NCI-H2227 treated with DMSO at 0.1 percent for 48 hours (cell line): Measurements from ENCODE around the gene MFSD6L.

Experiments used
- DNase-seq: peaks from one replicate; lab custom pipeline; 2025; lab: John Stamatoyannopoulos, UW

Gene MFSD6L

DNA sequence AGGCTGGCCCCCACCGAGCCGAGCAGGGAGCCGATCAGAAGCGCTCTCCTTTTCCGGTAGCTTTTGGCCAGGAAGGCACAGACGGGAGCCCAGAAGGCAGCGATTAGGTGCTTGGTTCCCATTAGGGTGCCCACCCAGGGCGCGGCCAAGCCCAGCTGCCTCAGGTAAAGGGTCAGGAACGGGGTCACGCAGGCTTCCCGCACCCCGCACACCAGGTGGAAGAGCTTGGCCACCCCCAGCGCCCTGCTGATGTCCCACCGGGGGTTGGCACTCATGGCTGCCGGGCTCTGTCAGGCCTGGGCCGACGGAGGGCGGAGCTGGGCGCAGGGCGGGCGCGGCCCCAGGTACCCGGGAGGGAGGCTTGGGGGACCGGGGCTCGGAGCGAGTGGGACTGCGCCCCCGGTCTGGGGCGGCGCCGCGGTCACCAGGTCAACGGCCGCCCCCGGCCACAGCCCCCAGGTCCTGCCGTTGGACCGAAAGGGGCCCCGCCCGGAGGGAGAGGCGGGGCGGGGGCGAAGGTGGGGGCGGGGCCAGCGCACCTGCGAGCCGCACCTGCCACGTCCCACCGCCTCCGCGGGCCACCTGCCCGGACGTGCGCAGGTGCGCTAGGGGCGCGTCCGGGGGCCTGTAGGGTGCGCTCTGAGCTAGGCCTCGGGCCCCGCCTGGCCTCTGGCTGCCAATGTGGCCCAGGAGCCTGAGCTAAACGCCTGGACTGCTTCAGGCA, at the start of gene MFSD6L:
MFSD6L (minus strand) TSS at position 520 of the 724 bp plus-strand sequence; CDS start at position 275, 245 bp downstream.
- no peak for DNase-seq

- no peak for DNase-seq
These were observed 48.7 kb upstream of the MFSD6L start for GRCh38 chr17:8847891-8848290.

DNA sequence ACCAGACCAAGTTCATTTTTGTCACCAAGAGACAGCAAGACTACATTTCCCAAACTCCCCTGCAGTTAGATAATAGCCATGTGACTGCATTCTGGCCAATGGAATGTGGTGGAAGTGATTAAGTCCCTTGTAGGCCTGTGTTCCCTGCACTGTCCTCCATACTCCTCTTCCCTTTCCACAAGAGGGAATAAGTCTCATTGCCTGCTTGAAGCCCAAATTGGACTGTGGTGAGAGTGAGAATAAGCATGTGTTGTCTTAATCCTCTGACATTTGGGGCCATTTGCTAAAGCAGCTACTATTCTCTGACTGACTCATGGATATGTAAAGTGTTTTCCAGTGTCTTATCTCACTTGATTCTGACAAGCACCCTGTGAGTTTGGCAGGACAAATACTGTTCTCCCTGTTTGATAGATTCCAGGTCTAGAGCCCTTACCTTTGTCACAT, 47.6 kb upstream of the MFSD6L start:
- DNase-seq: no peak

- no peak for DNase-seq
These were observed 45.4 kb upstream of the MFSD6L start for GRCh38 chr17:8844229-8845218.

DNA sequence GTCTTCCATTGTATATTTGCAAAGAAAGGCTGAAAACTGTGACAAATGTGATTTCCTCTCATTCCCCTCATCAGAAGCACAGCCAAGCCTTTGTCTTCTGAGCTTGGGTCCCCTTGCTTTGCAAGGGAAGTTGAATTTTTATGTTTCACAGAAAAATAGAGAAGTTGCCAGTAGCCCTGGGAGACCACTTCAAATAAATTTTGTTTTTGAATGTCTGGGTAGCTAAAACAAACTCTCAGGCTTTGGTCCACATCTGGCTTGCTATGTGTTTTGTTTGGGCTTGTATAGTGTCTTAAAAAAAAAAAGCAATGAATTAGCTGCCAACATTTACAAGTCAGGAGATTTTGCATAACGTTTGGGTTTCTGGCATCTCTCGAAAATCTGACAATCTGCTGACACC, 44.2 kb upstream of the MFSD6L start:
- no peak for DNase-seq

GRCh38 chr17:8841844-8842243, 42.7 kb upstream of the MFSD6L start:
- no peak for DNase-seq

DNA sequence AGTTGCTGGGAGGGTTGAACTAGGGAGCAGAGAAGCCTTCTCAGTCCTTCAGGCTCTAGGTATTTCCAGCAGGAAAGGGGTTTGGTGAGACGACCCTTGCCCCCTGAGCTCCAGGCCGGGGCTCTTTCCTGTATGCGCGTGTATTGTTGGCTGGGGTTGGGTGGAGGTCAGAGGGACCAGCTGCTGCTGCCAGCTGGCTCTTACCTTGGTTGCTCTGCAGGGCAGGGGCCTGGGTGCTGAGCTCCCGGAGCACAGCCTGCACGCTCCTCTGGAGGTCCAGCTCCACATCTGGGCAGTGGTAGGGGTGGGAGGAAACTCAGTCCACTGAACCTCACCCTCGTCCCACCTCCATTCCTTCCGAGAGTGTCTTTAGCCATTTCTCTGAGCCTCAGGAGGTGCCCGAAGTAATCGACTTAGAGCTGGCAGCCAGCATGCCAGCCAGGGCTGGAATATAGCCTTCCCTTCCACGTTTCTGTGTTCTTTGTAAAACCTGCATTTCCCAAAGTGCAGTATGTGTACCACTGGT, 40.3 kb upstream of the MFSD6L start:
- no peak for DNase-seq

GRCh38 chr17:8838551-8839095, 39.5 kb upstream of the MFSD6L start:
- DNase-seq: no peak

DNA sequence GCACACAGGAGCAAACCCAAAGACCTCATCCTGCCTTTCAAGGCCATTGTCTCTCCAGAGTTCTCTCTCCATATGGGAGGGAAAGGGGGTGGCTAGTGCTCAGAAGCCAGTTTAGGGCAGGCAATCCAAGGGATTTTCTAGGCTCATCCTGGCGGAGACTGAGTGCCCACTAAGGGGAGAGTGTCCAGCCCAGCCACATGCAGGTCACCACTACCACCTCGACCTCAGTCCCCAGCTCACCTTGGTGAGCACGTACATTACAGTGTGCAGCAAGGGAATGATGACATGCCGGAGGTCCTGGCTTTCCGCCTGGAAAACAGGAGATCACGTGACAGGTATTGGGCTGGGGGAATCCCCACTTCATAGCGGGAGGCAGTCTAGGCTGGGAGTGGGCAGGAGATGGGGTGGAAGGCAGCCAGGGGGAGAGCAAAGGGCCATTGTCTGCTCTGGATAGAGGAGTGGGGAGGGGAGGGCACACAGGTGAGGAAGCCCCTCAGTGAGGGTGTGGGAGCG, 38.5 kb upstream of the MFSD6L start:
- no peak for DNase-seq

DNA sequence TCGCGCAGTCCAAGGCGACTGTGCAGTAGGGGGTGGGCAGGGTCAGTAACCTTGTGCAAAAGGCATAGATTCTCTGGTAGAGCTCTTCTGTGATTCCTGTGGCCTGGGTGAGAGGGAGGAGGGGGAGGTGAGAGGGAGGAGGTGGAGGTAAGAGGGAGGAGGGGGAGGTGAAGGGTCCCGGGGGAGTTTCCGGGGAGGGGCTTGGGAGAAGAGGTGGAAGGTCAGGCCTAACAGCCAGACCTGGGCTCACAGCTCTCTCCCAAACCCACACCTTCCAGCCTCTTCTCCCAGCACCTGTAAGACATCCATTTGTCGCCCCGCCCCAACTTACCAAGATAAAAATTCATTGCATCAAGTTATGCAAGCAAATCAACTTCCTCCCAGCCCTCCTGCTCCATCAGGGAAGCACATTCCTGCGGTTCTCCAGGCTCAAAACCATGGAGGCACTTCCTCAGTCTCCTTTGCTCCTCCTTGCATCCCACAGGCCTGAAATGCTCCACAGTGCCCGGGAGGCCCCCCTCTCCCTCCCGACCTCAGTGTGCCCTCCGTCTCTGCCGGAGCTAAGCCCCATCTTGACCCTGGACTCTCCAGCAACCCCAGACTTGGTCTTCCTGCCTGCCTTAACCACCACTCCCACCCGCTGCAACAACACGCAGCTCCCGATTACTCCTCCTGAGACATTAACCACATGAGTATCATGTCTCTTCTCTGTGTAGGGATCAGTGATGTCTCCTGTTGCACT, 37.8 kb upstream of the MFSD6L start:
- no peak for DNase-seq

DNA sequence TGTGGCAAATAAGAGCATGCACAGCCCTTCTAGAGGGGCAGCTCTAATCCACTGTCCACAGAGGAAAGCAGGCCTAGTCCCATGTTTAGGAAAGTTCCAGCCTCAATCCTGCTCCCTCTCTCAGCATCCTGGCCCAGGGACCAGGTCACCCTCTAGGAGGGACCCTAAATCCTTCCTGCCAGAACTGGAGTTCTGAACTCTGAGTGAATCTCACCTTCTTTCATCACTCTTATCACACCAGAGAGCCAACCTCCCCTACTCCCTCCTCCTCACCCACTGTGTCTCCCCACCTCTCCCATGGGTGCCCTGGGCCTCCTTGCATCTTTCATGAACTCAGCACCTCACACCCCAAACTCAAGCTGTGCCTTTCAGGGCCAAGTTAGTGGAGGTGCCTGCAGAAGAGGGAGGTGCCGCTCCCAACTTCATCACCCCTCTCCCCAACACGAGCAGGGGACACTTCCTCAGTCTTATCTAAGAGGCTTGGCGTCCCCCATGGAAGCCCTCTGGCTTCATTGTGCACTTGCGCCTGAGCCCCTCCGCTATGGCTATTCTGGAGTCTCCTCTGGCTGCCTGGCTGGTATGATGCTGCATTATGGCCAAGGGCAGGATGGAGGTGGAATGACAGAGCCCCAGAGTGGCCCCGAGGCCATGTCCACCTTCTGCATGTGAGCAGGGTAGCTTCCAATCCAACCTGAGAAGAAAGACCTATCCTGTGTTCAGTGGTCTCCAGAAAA, 36.6 kb upstream of the MFSD6L start:
- DNase-seq: no peak

GRCh38 chr17:8835106-8835505, 35.9 kb upstream of the MFSD6L start:
- DNase-seq: no peak

DNA sequence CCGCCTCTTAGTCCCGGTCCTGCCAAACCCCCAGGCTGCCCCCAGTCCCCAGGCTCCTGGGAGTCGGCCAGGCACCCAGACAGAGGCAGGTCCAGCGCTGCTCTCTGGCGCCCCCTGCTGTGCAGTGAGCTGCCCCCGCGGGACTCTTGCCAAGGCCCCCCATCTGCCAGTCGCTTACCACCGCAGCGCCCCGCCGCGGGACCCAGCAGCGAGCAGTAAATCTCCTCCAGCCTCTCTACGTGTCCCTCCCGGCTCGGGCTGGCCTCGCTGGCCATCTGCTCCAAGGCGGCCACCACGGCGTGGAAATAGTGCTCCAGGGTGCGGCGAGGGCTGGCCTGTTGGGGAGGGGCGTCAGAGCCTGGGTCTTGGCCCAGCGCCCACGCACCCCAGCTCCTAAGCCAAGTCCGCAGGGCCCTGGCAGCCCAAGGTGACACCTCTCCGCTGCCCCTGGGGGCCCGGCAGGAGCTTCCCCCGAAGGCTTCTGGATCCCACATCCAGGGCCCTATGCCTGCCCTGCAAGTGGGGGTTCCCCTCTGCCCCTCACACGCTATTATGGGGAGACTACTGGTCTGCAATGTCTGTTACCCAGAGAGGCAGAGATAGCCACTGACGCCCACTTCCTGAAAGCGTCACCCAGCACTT, 33.7 kb upstream of the MFSD6L start:
- no peak for DNase-seq

DNA sequence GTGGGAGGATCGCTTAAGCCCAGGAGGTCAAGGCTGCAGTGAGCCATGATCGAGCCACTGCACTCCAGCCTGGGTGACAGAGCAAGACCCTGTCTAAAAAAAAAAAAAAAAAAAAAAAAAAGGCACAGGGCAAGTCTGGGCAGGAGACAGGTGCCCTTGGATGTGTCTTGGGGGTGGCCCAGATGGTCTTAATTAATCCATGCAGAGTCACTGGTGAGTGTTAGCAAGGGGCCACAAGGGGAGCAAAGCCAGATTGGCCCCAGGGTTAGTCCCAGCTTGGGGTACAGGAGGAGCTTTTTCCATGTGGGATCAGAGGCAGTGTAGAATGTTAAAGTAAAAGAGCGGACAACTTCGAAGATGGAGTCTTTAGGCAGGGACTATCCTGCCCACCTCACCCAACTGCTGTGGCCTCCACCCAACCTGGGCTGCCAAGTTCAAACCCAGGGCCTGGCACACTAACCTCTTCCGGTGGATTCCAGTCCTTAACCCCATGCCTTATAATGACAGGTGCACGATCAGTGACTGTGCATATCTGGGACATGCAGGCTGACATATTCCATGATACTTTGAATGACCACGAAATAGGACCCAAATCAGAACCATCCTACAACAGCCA, 32.2 kb upstream of the MFSD6L start:
- DNase-seq: no peak

- no peak for DNase-seq
These were observed 31.0 kb upstream of the MFSD6L start for GRCh38 chr17:8830141-8830540.

- no peak for DNase-seq
These were observed 30.1 kb upstream of the MFSD6L start for GRCh38 chr17:8829036-8829941.

GRCh38 chr17:8828517-8828875, 29.3 kb upstream of the MFSD6L start:
- DNase-seq: no peak

DNA sequence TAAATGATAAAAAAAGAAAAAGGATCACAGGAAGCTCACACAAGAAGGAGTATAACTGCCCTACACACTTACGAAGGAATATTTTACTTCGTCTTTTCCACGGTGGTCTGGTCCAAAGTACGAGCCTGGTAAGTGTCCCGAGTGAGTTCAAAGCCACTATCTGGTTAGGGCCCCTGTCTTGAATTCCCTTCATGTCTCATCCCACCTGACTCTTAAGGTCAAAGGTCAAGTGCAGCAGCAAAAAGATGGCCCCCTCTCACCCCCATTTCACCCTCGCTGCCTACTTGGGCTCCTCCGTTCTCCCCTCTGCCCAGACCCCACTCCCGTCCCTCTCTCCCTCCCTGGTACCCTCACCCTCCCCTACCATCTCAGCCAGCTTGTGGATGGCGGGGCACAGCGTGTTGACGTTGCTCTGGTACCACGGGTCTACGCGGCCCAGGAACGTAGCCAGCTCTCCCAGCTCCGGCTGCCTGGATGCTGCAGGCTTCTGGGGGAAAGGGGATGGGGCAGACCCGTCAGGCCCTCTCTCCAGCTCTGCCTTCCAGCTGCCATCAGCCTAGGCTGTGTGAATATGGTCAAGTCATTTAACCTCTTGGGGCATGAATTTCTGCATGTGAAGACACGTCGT, 27.8 kb upstream of the MFSD6L start:
- no peak for DNase-seq
